Bladder microvascular endothelial cell (primary cell): ENCODE data around the gene PPP2R1B. TPM values are rescaled to one million over a fixed set of nuclear protein-coding genes. Genes with fewer than 3 reads are reported as not detected.

Experiments
- total RNA-seq: library from RNA; depleted of rRNA; stranded (reverse); fragments of >200 nt; gene quantifications from 2 replicates; pipeline ENCODE4 v1.2.3, GENCODE V29; 2014

Gene PPP2R1B
- 29.1 and 89.4 TPM in 2 replicates for total RNA-seq

GRCh38 chr11:111765984-111766833, at the start of gene PPP2R1B:
TSS of gene PPP2R1B (minus strand) at chr11:111766389. CDS start at chr11:111766361, 28 bp downstream.

Other genes with a start within 250 kb of the PPP2R1B start
- 19.9 and 57.3 TPM in 2 replicates for gene LAYN, start 225.7 kb downstream of the PPP2R1B start, total RNA-seq
- gene SIK2, start 163.9 kb downstream of the PPP2R1B start, total RNA-seq: 4.4 and 19.2 TPM in 2 replicates
- gene ALG9, start 105.2 kb upstream of the PPP2R1B start, total RNA-seq: 14.2 and 24.9 TPM in 2 replicates
- gene FDXACB1, start 112.8 kb upstream of the PPP2R1B start, total RNA-seq: 1.3 and 1.6 TPM in 2 replicates
- gene CFAP68, start 113.2 kb upstream of the PPP2R1B start, total RNA-seq: 4.4 and 5.0 TPM in 2 replicates
- gene CRYAB, start 145.4 kb upstream of the PPP2R1B start, total RNA-seq: 0.81 and 1.0 TPM in 2 replicates
- not detected in 2 replicates for gene HSPB2, start 146.3 kb upstream of the PPP2R1B start, total RNA-seq
- gene C11orf52, start 152.5 kb upstream of the PPP2R1B start, total RNA-seq: 0.16 and 0.25 TPM in 2 replicates
- gene DIXDC1, start 171.0 kb upstream of the PPP2R1B start, total RNA-seq: 7.7 and 18.3 TPM in 2 replicates